NCI-H128 (cell line): Measurements from ENCODE around the gene LRRC43.
"Not testable (repeated sequence)": the region's sequence is repeated elsewhere in the genome, so short reads cannot be mapped to it uniquely, and the experiment has no call there.

Source experiments
- DNase-seq: peaks from one replicate; lab custom pipeline; 2025; ENCODE audit not compliant: unreplicated experiment; lab: John Stamatoyannopoulos, UW

Gene LRRC43

GRCh38 chr12:122152754-122153153 lies 30.2 kb upstream of the LRRC43 start:
- DNase-seq, result no peak

- DNase-seq, result no peak
These were observed 27.2 kb upstream of the LRRC43 start for GRCh38 chr12:122155705-122156104.

GRCh38 chr12:122158700-122159285 lies 24.1 kb upstream of the LRRC43 start:
- DNase-seq, result no peak

GRCh38 chr12:122159882-122160281 lies 23.0 kb upstream of the LRRC43 start:
- DNase-seq, result no peak

GRCh38 chr12:122160761-122161160 lies 22.2 kb upstream of the LRRC43 start:
- no peak for DNase-seq

GRCh38 chr12:122161682-122162081 lies 21.2 kb upstream of the LRRC43 start:
- no peak for DNase-seq

GRCh38 chr12:122162976-122163375 lies 19.9 kb upstream of the LRRC43 start:
- no peak for DNase-seq

GRCh38 chr12:122166422-122167349 lies 16.2 kb upstream of the LRRC43 start:
- DNase-seq, result no peak

GRCh38 chr12:122167356-122167925 lies 15.5 kb upstream of the LRRC43 start:
- DNase-seq, result no peak

- DNase-seq, result no peak
These were observed 14.4 kb upstream of the LRRC43 start for GRCh38 chr12:122168492-122168891.

GRCh38 chr12:122171399-122171798 lies 11.5 kb upstream of the LRRC43 start:
- DNase-seq, result no peak

GRCh38 chr12:122172262-122172939 lies 10.5 kb upstream of the LRRC43 start:
- DNase-seq, result no peak

- no peak for DNase-seq
These were observed 8.6 kb upstream of the LRRC43 start, which contains the start of gene IL31 for GRCh38 chr12:122174155-122174845. IL31 (minus strand) TSS chr12:122174221; CDS start chr12:122174172, 49 bp downstream.

- DNase-seq, result not testable (repeated sequence)
These were observed 6.5 kb upstream of the LRRC43 start for GRCh38 chr12:122176473-122176872.

- DNase-seq, result no peak
These were observed 641 bp downstream of the LRRC43 start for GRCh38 chr12:122183588-122183940.

GRCh38 chr12:122184517-122184916 lies 1.6 kb downstream of the LRRC43 start:
- no peak for DNase-seq

GRCh38 chr12:122185079-122185478 lies 2.2 kb downstream of the LRRC43 start:
- no peak for DNase-seq

- DNase-seq, result no peak
These were observed 2.7 kb downstream of the LRRC43 start for GRCh38 chr12:122185494-122186082.

- no peak for DNase-seq
These were observed 4.5 kb downstream of the LRRC43 start for GRCh38 chr12:122187466-122187865.

- DNase-seq, result no peak
These were observed 6.9 kb downstream of the LRRC43 start for GRCh38 chr12:122189626-122190475.
